Esophagus muscularis mucosa (tissue), 4 donors: Measurements from ENCODE around the gene BAIAP2L1.

Experiments used
- EP300 ChIP-seq: sonication (generic); formaldehyde crosslinking; IDR thresholded peaks from one replicate; pipeline ENCODE4 v1.6.1; 2017; ENCODE audit warnings: antibody characterized with exemption
- POLR2AphosphoS5 ChIP-seq, 2 donors: sonication (generic); formaldehyde crosslinking; IDR thresholded peaks; one replicate each; pipeline ENCODE4 v1.6.1; 2017; ENCODE audit warnings: antibody characterized with exemption in 2 of 2
- TF ChIP-seq, protein P1 (sequence below), 3 experiments: fragments of 200-600 bp in 2 of 3; fragments of 450-650 bp in 1 of 3; sonication (generic) in 2 of 3; IDR thresholded peaks; one replicate each; pipeline ENCODE4 v1.5.1; 2017 to 2019; ENCODE audit warnings: antibody characterized with exemption in 3 of 3, mild to moderate bottlenecking in 2 of 3, moderate library complexity in 1 of 3

DNA sequence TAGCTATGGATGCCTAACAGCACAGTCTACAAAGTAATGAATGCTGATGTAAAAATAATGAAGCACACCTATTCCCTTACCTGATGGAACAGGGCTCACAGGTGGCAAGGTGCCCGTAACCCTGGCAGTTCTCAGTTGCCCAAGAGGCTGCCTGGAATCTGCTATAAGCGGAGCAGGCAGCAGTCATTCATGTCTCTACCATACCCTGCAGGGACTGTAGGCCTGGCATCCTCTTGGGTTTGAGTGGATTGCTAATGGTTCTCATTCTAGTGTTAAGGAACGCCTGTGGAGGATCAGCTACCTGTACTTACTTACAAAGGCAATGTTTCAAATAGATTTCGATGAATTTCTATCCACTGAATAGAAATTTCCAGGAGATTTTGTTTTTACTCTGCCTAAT lies 38.4 kb downstream of the BAIAP2L1 start:
- TF ChIP-seq, protein P1, sequence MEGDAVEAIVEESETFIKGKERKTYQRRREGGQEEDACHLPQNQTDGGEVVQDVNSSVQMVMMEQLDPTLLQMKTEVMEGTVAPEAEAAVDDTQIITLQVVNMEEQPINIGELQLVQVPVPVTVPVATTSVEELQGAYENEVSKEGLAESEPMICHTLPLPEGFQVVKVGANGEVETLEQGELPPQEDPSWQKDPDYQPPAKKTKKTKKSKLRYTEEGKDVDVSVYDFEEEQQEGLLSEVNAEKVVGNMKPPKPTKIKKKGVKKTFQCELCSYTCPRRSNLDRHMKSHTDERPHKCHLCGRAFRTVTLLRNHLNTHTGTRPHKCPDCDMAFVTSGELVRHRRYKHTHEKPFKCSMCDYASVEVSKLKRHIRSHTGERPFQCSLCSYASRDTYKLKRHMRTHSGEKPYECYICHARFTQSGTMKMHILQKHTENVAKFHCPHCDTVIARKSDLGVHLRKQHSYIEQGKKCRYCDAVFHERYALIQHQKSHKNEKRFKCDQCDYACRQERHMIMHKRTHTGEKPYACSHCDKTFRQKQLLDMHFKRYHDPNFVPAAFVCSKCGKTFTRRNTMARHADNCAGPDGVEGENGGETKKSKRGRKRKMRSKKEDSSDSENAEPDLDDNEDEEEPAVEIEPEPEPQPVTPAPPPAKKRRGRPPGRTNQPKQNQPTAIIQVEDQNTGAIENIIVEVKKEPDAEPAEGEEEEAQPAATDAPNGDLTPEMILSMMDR (IDR thresholded peaks at IDR 0.05) = no peak
- no peak for TF ChIP-seq EP300
- TF ChIP-seq POLR2AphosphoS5 (IDR thresholded peaks at IDR 0.05) = no peak
